Measurements from ENCODE around the gene PCCA.

DNA sequence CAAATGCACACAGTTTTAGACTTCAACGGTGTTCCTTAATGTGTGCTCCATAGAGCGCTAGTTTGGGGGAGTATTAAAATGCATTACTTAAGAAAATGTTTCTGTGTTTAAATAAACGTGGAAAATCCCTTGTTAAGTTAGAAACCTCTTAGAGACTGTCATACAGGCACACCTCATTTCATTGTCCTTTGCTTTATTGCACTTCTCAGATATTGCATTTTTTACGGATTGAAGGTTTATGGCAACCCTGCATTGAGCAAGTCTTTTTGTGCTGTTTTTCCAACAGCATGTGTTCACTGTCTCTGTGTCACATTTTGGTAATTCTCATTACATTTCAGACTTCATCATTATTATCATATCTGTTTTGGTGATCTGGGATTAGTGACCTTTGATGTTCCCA lies 255.7 kb downstream of the PCCA start:
- no peak for TF ChIP-seq CTCF (IDR thresholded peaks at IDR 0.05)
- no peak for TF ChIP-seq POLR2AphosphoS5 (IDR thresholded peaks at IDR 0.05)
- TF ChIP-seq POLR2A (IDR thresholded peaks at IDR 0.05) = no peak

Measured in breast epithelium (tissue), 3 donors.